ENCODE results near the gene PAX3.

The PAX3 gene

DNA sequence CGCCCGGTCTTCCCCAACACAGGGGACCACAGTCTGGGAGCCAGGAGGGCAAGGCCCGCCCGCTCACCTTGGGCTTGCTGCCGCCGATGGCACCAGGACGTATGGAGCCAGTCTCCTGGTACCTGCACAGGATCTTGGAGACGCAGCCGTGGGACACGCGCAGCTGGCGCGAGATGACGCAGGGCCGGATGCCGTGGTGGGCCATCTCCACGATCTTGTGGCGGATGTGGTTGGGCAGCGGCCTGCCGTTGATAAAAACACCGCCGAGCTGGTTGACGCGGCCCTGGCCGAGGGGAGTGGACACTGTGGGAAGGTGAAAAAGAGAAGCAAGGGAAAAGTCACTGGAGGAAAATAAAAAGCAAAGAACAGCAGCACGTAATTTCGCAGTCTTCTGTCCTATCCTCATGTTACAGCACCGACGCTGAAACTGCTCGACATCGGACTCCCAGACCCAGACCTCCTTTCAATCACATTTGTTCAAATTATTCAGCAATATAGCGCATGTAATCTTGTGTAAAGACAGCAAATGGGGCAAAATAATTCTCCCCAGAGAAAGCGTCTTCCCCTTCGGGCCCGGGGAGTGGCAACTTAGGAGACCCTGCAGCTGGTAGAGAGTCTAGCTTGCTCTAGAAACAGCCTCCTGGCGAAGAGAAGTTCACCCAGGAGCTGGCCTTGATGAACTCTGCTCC, 1.7 kb downstream of the PAX3 start:
- DNase-seq (ENCODE audit: low spot score) = no peak

DNA sequence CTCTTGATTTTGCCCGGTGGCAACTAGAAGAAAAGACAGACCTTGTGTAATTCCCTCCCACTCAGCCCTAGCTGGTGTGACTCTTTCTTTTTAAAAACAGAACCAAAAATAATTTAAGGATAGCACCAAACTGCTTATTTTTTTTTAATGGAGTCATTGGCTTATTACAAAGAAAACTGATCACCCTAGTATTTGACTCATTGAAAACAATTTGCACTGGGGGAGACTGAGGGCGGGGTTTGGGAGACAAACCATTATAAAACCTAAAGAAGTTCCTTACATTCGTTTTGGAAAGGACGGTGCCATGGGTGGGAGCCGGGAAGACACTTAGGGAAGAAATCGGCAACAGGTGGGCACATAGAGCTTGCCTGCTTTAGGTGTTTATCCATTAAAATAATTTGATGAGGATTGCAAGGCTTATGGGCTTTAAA, 2.5 kb downstream of the PAX3 start:
- DNase-seq (ENCODE audit: low spot score) = no peak

DNA sequence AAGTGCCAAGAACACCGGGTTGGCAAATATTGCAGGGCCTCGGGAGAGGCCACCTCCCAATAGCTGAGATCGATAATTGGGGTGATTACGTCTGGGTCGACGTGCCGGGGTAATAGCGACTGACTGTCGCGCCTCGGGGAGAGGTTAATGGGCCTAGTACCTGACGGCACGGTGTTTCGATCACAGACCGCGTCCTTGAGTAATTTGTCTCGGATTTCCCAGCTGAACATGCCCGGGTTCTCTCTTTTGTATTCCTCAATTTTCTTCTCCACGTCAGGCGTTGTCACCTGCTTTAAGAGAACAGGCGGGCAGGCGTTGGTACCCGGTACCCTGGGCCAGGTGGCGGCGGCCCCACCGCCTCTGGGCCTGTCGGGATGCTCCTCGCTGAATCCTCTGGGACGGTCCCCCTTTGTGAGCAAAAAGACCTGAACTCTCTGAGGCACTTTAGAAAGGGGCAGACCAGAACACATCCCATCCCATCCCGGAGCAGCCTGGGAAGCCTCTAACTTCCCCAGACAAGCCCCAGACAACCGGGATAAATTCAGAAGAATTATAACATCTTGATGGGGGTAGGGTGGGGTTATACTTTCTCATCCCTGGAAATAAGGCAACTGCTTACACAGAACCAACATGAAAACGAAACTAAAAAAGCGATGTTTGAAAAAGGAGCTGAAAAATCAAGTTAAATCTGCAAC, 3.3 kb downstream of the PAX3 start:
- DNase-seq (ENCODE audit: low spot score) = no peak

DNA sequence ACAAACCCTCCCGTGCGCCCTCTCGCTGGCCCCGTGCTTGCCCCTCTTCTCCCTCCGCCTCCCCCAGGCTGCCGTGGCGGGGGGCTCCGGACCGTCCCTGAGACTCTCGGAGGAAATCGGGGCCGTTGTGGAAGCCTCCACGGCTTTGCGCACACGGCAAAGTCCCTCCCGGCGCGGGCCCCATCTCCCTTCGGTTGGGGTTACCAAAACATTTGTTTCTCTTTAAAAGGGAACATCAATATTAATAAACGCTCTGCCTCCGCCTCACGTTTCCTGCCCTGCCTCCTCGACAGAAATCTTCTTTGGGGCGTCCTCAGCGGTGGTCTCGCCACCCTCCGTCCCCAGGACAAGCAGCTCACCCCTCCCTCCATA, 3.8 kb downstream of the PAX3 start:
- no peak for DNase-seq (ENCODE audit: low spot score)

DNA sequence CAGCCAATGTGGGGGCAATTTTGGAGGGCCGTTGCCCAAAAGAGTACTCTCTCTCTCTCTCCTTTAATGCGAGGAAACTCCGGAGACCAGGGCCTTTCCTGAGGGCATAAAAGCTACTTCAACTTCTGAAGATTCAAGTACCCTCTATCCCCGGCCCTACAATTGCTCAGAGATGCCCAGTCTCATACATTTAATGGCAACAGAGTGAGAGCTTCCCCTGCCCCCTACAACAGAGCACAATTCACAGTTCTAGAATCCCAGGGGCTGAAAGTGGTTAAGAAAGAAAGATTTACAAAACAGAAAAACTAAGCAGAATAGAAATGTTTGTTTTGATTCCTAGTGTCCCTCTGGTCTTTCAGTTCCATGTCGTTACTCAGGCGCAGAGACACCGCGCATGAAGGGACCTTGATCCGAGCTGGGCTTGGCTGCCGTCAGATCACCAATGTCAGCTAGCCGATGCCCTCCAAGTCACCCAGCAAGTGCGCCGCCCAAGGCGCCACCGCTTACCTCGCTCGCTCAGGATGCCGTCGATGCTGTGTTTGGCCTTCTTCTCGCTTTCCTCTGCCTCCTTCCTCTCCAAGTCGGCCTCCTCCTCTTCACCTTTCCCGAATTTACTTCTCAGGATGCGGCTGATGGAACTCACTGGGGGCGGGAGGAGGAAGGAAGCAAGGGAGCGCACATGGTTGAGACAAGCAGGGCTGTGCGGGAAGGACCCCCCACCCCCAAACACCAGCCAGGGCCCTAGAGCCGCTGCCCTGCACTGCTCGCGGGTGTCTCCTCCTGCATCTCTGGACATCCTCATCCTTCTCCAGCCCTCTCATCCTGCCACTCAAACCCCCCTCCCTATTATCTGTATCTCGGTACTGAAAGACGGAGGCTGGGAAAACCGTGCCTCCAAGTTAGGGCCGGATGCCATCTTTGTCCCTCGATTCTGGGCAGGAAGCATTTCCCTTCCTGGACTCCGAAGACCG, 4.9 kb downstream of the PAX3 start:
- no peak for DNase-seq (ENCODE audit: low spot score)

DNA sequence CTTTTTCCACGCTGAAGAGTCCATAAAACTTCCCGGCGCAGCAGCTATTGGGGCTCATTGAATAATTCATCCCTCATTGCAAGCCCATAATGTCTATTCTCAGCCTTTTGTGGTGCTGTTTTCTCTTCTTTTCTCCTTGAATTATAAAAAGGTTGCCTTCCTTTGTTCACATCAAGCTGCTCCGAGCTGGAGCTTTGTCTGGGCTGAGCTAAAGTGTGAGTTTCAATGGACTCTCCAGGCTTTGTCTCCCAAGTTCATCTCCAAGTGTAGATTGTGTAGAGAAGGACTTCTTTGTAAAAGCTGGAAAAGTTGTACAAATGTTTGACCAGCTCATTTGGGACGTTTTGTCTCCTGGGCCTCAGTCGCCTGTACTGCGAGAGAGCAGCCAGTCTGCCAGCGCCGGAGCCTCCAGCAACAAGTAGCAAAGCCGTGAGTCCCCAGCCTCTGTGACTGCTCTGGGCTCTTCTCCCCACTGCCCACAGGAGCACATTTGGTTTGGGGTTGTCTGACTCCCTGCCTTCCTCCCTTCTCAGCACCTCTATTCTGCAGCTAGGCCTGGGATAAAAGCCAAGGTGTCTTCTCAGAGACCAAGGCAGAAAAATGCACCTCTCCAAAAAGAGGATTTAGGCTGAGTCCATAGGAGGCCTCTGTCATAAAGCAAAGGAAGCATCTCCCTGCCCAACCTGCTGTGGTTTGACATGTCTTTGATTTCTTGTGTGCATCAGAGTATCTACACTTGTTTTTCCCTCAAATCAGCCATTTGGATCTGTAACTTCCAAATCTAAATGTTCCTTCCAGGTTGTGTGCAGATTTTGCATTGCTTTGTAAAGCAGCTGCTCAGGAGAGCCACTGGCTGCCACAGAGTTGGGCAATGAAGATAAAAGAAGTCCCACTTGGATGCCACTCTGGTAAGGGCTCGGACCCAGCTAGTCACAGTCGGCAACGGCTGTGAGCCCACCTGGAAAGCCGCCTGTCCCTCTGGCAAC, 6.4 kb downstream of the PAX3 start:
- DNase-seq (ENCODE audit: low spot score) = no peak

DNA sequence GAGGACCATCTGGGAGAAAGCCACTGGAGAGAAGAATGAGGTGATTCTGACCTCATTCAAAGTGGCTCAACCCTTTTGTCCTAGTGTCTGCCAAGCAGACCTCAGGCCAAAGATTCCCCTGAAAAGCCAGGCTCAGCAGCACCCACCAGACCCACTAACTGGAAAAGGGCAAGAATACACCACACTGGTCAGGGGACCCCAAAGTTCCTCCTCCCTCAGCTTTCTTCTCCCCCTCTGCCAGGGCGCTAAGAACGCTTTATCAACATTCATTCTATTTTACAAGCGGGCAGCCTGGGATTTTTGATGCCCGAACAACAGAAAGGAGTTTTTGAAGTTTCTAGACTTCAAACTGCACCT, 7.3 kb downstream of the PAX3 start:
- DNase-seq (ENCODE audit: low spot score) = no peak

DNA sequence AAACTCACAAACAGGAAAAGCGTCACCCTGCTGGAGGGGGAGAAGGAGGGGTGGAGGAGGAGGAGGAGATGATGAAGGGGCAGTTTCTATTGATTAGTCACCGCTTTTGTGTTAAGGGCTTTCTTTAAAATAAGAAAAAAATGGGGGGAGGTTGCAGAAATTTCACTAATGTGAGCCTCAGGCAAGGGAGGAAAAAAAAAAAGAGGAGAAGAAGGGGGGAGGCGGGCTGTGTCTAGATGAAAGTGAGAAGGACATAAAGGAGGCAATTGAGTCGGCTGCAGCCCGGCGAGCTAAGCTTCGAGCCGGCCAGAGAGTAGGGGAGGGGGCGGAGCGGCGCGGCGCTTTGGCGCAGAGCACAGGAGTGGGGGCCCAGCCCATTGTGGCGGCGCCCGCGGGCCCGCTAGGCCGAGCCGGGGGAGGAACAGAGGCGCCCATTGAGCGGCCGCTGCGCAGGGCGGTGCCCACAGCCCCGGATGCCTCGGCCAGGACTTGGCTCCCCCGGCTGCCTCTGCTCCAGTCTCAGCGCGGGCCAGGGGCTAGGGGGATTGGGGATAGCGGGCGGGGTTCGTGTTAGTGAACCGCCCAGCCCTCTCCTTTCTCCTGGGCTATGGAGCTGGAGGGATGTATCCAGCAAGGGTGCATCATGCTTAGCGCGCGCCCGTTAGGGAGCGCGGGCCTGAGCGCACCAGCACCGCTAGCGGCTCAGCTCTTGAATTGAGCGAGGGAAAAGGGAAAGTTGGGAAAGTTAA, 7.9 kb downstream of the PAX3 start:
- DNase-seq (ENCODE audit: low spot score) = no peak

DNA sequence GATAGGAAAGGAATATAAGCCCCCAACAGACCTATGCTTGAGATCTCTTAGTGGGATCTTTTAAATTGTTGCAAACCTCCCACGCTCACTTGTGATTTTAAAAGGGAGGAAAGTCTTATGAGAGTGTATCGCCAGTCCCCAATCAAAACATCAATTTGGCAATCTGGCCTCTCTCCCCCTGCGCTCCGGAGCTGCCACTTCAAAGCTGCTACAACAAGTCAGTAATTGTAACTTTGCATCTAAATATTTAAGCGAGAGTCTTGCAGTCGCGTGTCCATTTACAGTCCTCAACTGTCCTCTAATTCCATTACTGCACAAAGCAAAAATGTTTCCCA, 8.4 kb downstream of the PAX3 start:
- DNase-seq (ENCODE audit: low spot score) = no peak

DNA sequence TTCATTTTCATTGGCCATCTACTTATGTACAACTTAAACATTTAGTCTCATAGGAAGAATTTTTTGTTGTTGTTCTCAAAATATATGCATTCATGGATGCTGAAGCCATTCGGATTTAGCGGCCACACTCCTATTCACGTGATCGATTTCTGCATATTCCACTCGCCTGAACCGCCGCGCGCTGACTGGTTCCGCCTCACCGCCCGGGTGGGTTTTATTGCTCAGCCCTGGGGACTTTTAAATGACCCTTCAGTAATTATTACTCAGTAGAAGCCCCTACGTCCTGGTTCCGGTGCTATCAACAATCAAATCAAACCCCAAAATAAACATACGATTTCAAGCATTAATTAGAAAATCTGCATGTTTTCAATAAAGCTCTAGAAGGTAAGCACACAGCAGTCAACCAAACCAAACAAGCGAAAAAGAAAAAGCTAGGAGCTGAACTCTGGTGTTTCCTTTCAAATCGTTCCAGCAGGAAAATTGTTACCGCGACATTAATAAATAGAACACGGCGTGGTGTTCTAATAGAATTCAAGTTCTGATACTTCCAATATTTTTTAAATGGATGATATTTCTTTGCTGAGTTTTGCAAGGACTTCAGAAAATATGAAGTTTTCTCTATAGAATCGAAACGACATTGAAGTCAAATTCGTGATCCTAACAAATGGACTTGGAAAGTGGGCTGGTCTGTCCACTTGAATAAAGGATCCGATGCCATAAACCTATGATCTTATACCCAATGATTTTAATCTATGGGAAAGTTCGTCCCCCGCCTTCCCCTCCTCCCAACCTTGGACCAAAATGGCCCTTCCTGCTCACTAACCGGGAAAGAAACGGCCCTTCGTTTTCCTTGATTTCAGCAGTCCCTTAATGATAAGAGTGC, 9.3 kb downstream of the PAX3 start:
- no peak for DNase-seq (ENCODE audit: low spot score)

DNA sequence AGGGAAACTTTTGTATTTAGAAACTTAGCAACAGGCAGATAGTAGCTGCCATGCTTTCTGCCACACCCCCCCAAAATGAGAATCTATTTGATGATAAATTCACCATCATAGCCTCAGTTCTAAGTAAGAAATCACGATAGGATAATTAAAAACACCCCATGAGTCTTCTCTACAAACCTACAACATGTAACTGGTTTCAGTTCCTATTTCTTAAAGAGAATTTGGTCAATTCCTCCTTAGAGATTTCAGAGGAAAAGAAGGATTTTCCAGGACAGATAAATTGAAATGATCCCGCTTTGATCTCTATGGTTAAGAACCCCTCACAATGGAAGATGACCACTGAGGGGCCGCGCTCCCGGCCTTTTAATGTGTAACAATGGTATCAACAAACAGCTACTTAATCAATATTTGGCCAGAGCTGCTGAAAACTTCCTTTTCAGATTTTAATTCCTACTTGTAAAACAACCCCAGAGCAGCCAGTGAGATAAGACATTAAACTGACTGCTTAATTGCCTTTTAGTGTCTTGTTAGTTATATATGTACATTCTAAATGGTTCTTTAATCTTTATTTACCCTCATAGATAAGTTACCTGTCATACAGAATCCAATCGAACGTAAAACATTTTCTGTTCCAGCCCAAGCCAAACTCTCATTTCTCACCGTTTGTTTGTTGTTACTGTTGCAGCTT, 10.1 kb downstream of the PAX3 start:
- DNase-seq (ENCODE audit: low spot score) = no peak

DNA sequence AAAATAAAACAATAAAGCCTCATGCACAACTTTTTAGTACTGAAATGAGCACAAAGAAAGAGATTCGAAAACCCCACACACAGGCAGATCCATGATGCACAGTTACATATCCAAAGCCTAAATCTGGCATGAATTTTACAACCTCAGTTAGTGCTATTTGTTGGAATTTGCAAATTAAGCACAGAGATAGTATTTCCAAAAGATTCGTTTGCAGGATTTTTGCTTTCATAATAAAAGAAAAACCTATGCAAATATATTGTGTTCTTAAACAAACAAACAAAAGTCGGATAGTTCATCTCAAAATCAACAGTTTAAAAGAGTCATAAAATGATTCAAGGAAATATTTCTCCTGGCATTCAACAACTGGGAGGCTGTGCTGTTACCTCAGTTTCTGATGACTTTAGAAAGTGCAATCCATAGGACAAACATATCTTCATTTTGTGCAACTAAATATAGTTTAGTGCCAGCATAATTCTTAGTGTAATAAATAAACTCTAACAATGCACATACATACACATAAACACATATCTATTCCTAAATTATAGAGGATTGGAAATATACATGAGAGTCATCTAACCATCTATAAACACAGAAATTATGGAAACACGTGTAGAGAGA, 10.8 kb downstream of the PAX3 start:
- DNase-seq (ENCODE audit: low spot score) = no peak

DNA sequence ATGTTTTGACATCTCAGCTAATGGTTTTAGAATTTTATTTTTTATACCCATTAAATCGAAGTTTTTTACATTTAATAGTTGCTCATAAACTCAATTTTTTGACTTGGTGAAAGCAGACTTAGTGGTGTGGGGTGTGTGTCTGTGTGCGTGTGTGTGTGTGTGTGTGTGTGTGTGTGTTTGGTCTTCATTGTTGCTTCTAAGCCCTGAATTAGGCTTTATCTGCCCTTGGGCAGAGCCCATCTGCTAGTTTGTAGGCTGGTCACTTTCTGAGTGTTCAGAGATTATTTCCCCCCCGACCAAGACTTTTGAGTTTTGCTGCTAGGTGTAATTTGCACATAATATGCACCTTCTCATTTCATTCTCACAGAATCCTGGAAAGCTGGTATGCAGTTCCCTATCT, 14.3 kb downstream of the PAX3 start:
- no peak for DNase-seq (ENCODE audit: low spot score)

DNA sequence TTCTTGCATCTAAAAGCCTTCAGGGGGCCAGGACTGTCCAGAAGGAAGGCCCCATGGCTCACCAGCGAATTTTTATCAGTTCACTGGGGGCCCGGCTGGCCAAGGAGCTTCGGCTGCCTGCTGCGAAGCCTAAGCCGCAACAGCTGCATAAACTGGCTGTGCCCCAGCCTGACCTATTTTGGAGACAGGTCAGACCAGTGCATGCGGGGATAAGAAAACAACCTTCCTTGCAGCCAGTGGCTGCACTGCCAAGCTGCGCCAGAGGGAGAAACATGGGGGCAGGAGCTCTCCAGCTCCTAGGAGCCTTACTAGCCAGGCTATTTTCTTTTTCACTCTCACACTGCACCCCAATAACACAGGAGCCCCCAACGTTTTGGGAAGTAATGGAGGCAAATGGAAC, 15.2 kb downstream of the PAX3 start:
- DNase-seq (ENCODE audit: low spot score) = no peak

DNA sequence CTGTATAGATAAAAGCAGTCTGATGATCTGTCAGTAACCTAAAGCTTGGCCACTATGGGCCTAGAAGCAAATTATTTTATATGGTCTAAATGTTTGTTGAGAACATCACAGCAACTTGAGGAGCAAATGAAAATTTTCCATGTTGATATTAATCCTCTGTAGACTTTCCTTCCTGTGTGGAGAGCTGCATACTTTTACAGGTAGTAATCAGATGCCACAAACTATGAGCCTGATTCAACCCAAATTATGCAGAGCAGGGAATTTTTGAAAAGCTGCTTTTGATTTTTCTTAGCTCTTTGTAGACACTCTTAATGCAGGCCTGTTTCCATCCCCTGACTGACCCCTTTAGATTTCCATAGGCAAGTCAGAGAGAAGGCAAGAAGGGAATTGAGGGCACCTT, 17.3 kb downstream of the PAX3 start:
- DNase-seq (ENCODE audit: low spot score) = no peak

DNA sequence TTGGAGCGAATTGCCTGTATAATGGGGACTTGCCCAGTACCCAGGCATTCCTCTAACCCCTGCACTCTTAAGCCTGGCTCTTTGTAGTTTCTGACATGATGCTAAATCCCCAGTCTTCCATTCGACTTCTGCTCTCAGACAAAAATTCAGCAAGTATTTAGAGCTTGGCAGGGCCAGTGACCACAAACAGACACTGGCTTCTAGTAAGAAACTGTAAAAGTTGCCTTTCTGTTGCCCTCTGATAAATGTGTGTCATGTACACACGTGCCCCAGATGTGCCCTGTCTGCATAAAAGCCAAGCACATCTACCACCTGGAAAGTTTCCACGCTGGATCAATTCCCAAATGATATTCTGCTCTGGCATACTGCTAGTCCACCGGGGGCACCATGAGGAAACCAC, 18.0 kb downstream of the PAX3 start:
- DNase-seq (ENCODE audit: low spot score) = no peak

DNA sequence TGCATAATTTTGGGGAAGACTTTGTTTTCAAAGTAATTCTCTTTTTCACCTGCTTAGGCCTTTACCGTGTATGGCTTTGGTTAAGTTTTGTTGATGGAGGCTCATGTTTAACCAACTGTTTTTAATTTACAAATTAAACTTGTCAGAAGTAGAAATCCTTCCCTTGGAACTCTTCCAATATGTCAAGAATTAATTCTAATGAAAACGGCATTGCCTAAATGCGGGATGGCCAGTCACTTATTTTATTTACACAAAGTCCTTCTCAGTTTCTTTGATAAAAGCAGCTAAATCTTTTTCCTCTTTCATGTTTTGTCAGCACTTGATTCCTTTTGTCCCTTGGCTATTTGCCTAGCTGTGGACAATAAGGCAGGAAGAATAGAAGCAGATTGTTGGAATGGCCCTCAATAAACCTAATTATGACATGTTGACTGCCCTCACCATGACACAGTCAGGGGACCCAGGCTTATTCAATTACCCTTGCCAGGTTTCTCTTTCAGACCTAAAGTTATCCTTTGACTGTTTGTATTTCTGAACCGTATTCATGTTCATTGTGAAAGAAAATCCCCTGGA, 26.3 kb downstream of the PAX3 start:
- no peak for DNase-seq (ENCODE audit: low spot score)

DNA sequence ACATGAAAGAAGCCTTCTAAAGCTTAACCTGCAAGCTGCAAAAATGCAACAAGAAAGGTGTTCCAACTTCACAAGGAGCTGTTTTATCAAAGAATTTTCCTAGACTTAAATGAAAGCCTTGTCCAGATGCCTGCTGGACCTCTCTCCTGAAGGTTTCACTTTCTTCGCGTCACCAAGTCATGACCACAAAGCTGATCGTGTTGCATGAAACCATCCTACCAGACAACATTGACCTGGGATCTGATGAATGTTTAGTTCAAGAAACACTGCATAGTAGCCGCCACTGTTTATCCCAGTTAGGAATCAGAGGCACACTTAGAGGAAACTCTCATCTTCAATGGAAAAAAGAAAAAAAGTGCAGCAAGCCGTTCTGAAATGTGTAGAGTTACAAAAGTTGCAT, 26.9 kb downstream of the PAX3 start:
- DNase-seq (ENCODE audit: low spot score) = no peak

DNA sequence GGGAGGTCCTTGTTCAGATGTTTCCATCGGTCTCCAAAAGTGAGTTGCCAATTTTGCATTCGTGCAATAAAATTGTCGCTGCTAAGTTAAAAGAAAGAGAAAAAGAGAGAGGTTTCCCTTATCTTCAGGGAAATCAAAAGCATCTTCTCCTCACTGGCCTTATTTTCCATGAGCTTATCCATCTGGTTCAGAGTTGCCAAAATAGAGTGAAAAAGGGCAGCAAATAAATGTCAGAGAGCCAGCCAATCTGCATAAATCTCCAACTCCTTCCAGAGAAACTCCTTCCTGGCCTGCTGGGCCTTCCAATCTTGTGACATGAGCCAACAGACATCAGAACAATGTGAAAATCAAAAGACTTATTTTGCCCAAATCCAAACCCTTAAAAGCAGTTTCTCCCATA, 28.4 kb downstream of the PAX3 start:
- DNase-seq (ENCODE audit: low spot score) = no peak

Measured in kidney tubule cell (primary cell).